ENCODE data around the gene RAD9A. TPM values are rescaled to one million over a fixed set of nuclear protein-coding genes. Genes with fewer than 3 reads are reported as not detected.

RAD9A gene
- total and polyA plus RNA-seq, 2 donors (not counting 1 experiment from before 2014, with no cell fraction given), result 3.5 to 3.8 TPM

DNA sequence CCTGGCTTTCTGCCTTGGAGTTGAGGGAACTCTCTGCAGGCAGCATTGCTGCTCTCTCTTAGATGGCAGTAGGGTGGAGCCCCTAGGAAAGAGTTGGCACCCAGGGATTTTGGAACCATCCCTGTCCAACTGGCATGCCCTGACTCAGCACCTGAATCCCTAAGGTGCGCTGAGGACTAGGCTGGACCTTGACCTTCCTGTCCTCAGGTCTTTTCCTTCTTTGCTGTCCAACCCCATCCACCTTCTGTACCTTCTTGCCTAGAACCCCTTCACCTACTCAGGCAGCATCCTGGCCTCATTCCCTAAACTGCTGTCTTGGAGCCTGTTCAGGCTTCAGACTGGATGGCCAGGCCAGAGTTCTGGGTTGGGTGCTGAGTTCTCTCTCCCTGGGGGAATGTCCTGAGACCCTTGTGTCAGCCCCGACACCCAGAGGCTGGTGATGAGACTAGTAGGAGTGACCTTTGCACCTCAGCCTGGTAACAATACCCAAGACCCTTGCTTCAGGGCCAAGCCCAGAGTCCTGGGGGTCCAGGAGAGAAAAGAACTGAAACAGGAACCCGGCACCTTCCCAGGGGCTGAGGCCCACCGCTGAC is 35.9 kb upstream of the RAD9A start:
- peaks cover 1% of the 10 kb centered on the region for H3K36me3 ChIP-seq (ENCODE audit: control insufficient read depth, insufficient read depth, low read length)
- no peak for DNase-seq (ENCODE audit: low read depth in 2 of 2)
- no peak overlapping the region for H2AFZ ChIP-seq (ENCODE audit: low read length)
- H4K20me1 ChIP-seq (ENCODE audit: control insufficient read depth, extremely low read depth, insufficient read depth, low read length), result no peaks in the 10 kb centered on the region
- H3K4me3 ChIP-seq (replicated peaks in 1 of 4; ENCODE audit: control extremely low read depth in 1 of 4, insufficient read depth in 1 of 4, low read depth in 3 of 4, low read length in 4 of 4), result no peak overlapping the region
- H3K9me3 ChIP-seq (ENCODE audit: control insufficient read depth, insufficient read depth, low read depth, low read length), result no peaks in the 10 kb centered on the region
- H3K27me3 ChIP-seq (ENCODE audit: control insufficient read depth, insufficient read depth, low read length), result no peaks in the 10 kb centered on the region
- no peak overlapping the region for H3K9ac ChIP-seq (ENCODE audit: insufficient read depth, low read length)
- no peak for TF ChIP-seq EZH2 (IDR thresholded peaks at IDR 0.05; ENCODE audit: low read length, missing control alignments)
- TF ChIP-seq, protein P1, sequence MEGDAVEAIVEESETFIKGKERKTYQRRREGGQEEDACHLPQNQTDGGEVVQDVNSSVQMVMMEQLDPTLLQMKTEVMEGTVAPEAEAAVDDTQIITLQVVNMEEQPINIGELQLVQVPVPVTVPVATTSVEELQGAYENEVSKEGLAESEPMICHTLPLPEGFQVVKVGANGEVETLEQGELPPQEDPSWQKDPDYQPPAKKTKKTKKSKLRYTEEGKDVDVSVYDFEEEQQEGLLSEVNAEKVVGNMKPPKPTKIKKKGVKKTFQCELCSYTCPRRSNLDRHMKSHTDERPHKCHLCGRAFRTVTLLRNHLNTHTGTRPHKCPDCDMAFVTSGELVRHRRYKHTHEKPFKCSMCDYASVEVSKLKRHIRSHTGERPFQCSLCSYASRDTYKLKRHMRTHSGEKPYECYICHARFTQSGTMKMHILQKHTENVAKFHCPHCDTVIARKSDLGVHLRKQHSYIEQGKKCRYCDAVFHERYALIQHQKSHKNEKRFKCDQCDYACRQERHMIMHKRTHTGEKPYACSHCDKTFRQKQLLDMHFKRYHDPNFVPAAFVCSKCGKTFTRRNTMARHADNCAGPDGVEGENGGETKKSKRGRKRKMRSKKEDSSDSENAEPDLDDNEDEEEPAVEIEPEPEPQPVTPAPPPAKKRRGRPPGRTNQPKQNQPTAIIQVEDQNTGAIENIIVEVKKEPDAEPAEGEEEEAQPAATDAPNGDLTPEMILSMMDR (conservative IDR thresholded peaks at IDR 0.05 in 1 of 2, IDR thresholded peaks at IDR 0.05 in 1 of 2; ENCODE audit: low read depth in 1 of 2, low read length in 2 of 2), result no peak
- peaks cover 4% of the 10 kb centered on the region for H3K79me2 ChIP-seq (ENCODE audit: control insufficient read depth, insufficient read depth, low read length)
- peak overlapping the region; percentile 99 for H3K27ac ChIP-seq (ENCODE audit: insufficient read depth, low read length)
- peaks cover 45% of the 10 kb centered on the region for H3K4me1 ChIP-seq (ENCODE audit: control insufficient read depth, extremely low read depth, insufficient read depth, low read length)
- peak overlapping the region; percentile 9 for H3K4me2 ChIP-seq (ENCODE audit: extremely low read depth, insufficient read depth, low read length)

DNA sequence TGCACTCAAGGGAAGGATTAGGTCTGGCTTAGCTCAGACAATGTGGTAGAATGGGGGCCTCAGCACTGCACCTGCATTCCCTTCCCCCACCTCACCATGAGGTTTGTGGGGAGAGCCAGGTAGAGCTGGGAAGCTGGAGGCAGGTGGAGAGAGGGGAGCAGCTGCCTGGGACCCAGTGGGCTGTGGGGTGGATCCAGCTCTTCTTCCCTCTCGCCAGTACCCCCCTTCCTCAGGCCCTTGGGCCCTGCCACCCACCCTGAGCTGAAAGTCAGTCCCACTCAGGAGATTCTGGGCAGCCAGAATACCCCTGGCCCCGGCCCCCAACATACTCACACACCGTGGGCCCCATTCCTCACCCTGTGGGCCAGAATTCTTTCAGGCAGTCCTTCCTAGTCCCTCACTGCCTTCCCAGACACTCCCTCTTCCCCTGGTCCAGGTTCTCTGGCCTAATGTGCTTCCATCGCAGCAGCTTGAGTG is 35.4 kb upstream of the RAD9A start:
- peaks cover 43% of the 10 kb centered on the region for H3K4me1 ChIP-seq (ENCODE audit: control insufficient read depth, extremely low read depth, insufficient read depth, low read length)
- no peak for DNase-seq (ENCODE audit: low read depth in 2 of 2)
- H2AFZ ChIP-seq (ENCODE audit: low read length), result no peak overlapping the region

DNA sequence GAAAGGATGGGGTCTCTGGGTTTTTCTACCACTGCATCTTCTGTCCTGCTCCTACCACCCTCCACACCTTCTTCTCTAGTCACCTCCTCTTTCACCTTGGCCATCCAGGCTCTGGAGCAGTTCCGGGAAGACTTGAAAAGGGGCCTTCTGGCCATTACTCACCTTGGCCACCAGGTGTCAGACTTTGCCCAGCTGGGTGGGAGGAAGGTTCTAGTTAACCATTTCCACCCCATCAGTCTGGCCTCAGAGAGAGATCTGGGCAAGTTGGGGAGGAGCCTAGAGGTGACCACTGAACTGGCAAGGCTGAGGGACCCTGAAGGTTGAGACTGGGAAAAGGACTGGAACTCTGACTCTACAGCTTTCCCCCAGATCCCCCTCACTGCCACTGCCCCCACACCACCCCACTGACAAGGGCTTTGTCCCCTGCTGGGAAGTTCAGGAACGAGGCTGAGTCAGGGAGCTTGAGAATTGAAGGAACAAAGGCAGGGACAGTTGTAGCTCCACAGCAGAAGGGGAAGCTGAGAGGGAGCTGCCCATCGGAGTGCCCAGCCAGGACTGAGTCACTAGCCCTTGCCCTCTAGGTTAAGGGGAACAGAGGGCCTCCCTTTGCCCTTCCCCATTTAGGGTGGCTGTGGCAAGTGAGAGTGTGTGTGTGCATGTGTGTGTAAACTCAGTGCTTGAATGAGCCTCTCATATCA is 34.8 kb upstream of the RAD9A start:
- H3K36me3 ChIP-seq (ENCODE audit: control insufficient read depth, insufficient read depth, low read length), result no peaks in the 10 kb centered on the region
- no peak overlapping the region for H2AFZ ChIP-seq (ENCODE audit: low read length)
- no peaks in the 10 kb centered on the region for H4K20me1 ChIP-seq (ENCODE audit: control insufficient read depth, extremely low read depth, insufficient read depth, low read length)
- H3K27ac ChIP-seq (ENCODE audit: insufficient read depth, low read length), result peak overlapping the region; percentile 99
- H3K9me3 ChIP-seq (ENCODE audit: control insufficient read depth, insufficient read depth, low read depth, low read length), result no peaks in the 10 kb centered on the region
- H3K9ac ChIP-seq (ENCODE audit: insufficient read depth, low read length), result no peak overlapping the region
- peak; percentile 73 to 84 for DNase-seq (ENCODE audit: low read depth in 2 of 2)
- no peak overlapping the region for H3K4me3 ChIP-seq (replicated peaks in 1 of 4; ENCODE audit: control extremely low read depth in 1 of 4, insufficient read depth in 1 of 4, low read depth in 3 of 4, low read length in 4 of 4)
- H3K4me1 ChIP-seq (ENCODE audit: control insufficient read depth, extremely low read depth, insufficient read depth, low read length), result peaks cover 39% of the 10 kb centered on the region
- no peak overlapping the region for H3K4me2 ChIP-seq (ENCODE audit: extremely low read depth, insufficient read depth, low read length)
- peaks cover 4% of the 10 kb centered on the region for H3K79me2 ChIP-seq (ENCODE audit: control insufficient read depth, insufficient read depth, low read length)
- H3K27me3 ChIP-seq (ENCODE audit: control insufficient read depth, insufficient read depth, low read length), result no peaks in the 10 kb centered on the region
- TF ChIP-seq, protein P1 (conservative IDR thresholded peaks at IDR 0.05 in 1 of 2, IDR thresholded peaks at IDR 0.05 in 1 of 2; ENCODE audit: low read depth in 1 of 2, low read length in 2 of 2), result peak; percentile 96 to 97
- TF ChIP-seq EZH2 (IDR thresholded peaks at IDR 0.05; ENCODE audit: low read length, missing control alignments), result no peak

More for the DNA sequence above, 35.4 kb upstream of the RAD9A start:
- H4K20me1 ChIP-seq (ENCODE audit: control insufficient read depth, extremely low read depth, insufficient read depth, low read length), result no peaks in the 10 kb centered on the region
- TF ChIP-seq EZH2 (IDR thresholded peaks at IDR 0.05; ENCODE audit: low read length, missing control alignments), result no peak
- TF ChIP-seq, protein P1 (conservative IDR thresholded peaks at IDR 0.05 in 1 of 2, IDR thresholded peaks at IDR 0.05 in 1 of 2; ENCODE audit: low read depth in 1 of 2, low read length in 2 of 2), result no peak
- no peak overlapping the region for H3K9ac ChIP-seq (ENCODE audit: insufficient read depth, low read length)
- no peaks in the 10 kb centered on the region for H3K27me3 ChIP-seq (ENCODE audit: control insufficient read depth, insufficient read depth, low read length)
- H3K9me3 ChIP-seq (ENCODE audit: control insufficient read depth, insufficient read depth, low read depth, low read length), result no peaks in the 10 kb centered on the region
- peak overlapping the region; percentile 99 for H3K27ac ChIP-seq (ENCODE audit: insufficient read depth, low read length)
- peaks cover 4% of the 10 kb centered on the region for H3K79me2 ChIP-seq (ENCODE audit: control insufficient read depth, insufficient read depth, low read length)
- H3K4me2 ChIP-seq (ENCODE audit: extremely low read depth, insufficient read depth, low read length), result no peak overlapping the region
- H3K4me3 ChIP-seq (replicated peaks in 1 of 4; ENCODE audit: control extremely low read depth in 1 of 4, insufficient read depth in 1 of 4, low read depth in 3 of 4, low read length in 4 of 4), result no peak overlapping the region
- no peaks in the 10 kb centered on the region for H3K36me3 ChIP-seq (ENCODE audit: control insufficient read depth, insufficient read depth, low read length)

Data from fibroblast of lung (primary cell).